Stomach (tissue), 9 donors: Measurements from ENCODE around the gene ATP6V0B. TPM values are rescaled to one million over a fixed set of nuclear protein-coding genes. Genes with fewer than 3 reads are reported as not detected.

Experiments used
- DNase-seq, 2 donors: peaks; one replicate each; pipeline versions ENCODE4 v3.0.0 to v3.0.0-alpha.2; 2013 to 2019
- H3K27ac ChIP-seq, 5 donors: fragments of 200-600 bp in 4 of 5; sonication (generic) in 4 of 5; one replicate each; pipeline ENCODE4 v1.5.1; 2013 to 2019; ENCODE audit warnings: mild to moderate bottlenecking in 1 of 5, moderate library complexity in 1 of 5
- H3K27me3 ChIP-seq, 3 donors: fragments of 200-600 bp; sonication (generic); one replicate each; pipeline ENCODE4 v1.5.1; 2017 to 2019; ENCODE audit warnings: mixed run types in 1 of 3
- H3K36me3 ChIP-seq, 4 donors: fragments of 200-600 bp; sonication (generic); 1 replicate in 3 of 4; 2 replicates in 1 of 4; pipeline ENCODE4 v1.5.1; 2016 to 2019
- H3K4me1 ChIP-seq, 4 donors: fragments of 200-600 bp; sonication (generic); one replicate each; pipeline ENCODE4 v1.5.1; 2016 to 2019
- H3K4me3 ChIP-seq, 4 donors: fragments of 200-600 bp; sonication (generic) in 3 of 4; one replicate each; pipeline ENCODE4 v1.5.1; 2016 to 2019; ENCODE audit warnings: mild to moderate bottlenecking in 1 of 4
- H3K9me3 ChIP-seq, 4 donors: fragments of 200-600 bp; sonication (generic); one replicate each; pipeline ENCODE4 v1.5.1; 2016 to 2019
- CTCF ChIP-seq, 7 experiments: fragments of 450-650 bp in 4 of 7; fragments of 200-600 bp in 3 of 7; sonication (generic) in 3 of 7; IDR thresholded peaks; one replicate each; pipeline ENCODE4 v1.5.1; 2016 to 2019; ENCODE audit warnings: antibody characterized with exemption in 7 of 7, control low read depth in 2 of 7, mild to moderate bottlenecking in 1 of 7
- EP300 ChIP-seq: sonication (generic); formaldehyde crosslinking; IDR thresholded peaks from one replicate; pipeline ENCODE4 v1.6.1; 2017; ENCODE audit warnings: antibody characterized with exemption
- POLR2A ChIP-seq, 4 donors: fragments of 450-650 bp; IDR thresholded peaks; one replicate each; pipeline ENCODE4 v1.6.1; 2016; ENCODE audit warnings: antibody characterized with exemption in 4 of 4, control low read depth in 2 of 4, mild to moderate bottlenecking in 1 of 4, moderate library complexity in 1 of 4
- POLR2AphosphoS5 ChIP-seq, 3 donors: sonication (generic); formaldehyde crosslinking; IDR thresholded peaks; one replicate each; pipeline ENCODE4 v1.6.1; 2016; ENCODE audit warnings: antibody characterized with exemption in 3 of 3
- WGBS, 5 donors: extraction: QIAGEN DNeasy Blood & Tissue Kit in 3 of 5; methylation state at CpG; one replicate each; pipeline versions ENCODE4 v1.1.5 to v1.1.7; 2013 to 2018; 5-methylcytosine and 5-hydroxymethylcytosine counted together
- intact Hi-C: fragments of 100-400 bp; cut with DNase I; formaldehyde crosslinking; loops from one replicate; pipeline ENCODE4 v1.15.1; 2023; ENCODE audit warnings: low total_unique reads
- polyA plus RNA-seq, 3 donors: library from polyadenylated mRNA; stranded (reverse); fragments of 200-250 nt; gene quantifications; one replicate each; pipeline ENCODE4 v1.2.3, GENCODE V29; 2013
- total RNA-seq, 5 donors: library from RNA; depleted of rRNA; stranded (reverse); fragments of >200 nt; gene quantifications; one replicate each; pipeline versions ENCODE4 v1.1.0 to v1.2.3, GENCODE V29; 2014 to 2016
- donor health status: healthy with polysubstance abuse.
- donor health status: Bipolar disorder and iron deficiency.
- donor health status: healthy.

The ATP6V0B gene
- total and polyA plus RNA-seq, 8 donors: 32.1 to 188 (median 94.7) TPM

GRCh38 chr1:44008259-44008658, 33.5 kb downstream of the ATP6V0B start:
- intact Hi-C loops: no loop called here
- no peak overlapping the region for H3K27ac ChIP-seq
- 92 to 97% (median 94%) methylated on average over 12 of the region's 12 CpGs for WGBS, 5 donors

GRCh38 chr1:44010935-44011471, 36.2 kb downstream of the ATP6V0B start:
- Histone ChIP-seq H3K4me1 (peaks cover 0 to 5% (median under 1%) of the 10 kb centered on the region in 4 donors), H3K36me3 (peaks cover 0 to 14% (median 5%) of the 10 kb centered on the region in 4 donors), H3K27me3 (no peaks in the 10 kb centered on the region), H3K9me3 (no peaks in the 10 kb centered on the region), H3K27ac (no peak overlapping the region), H3K4me3 (no peak overlapping the region)
- TF ChIP-seq CTCF (IDR thresholded peaks at IDR 0.05) (no peak), POLR2AphosphoS5 (IDR thresholded peaks at IDR 0.05) (no peak), EP300 (no peak), POLR2A (IDR thresholded peaks at IDR 0.05) (no peak)
- DNase-seq: no peak
- WGBS, 5 donors: 76 to 90% (median 86%) methylated on average over 9 to 11 of the region's 11 CpGs
- intact Hi-C loops: no loop called here

More at GRCh38 chr1:44008259-44008658, 33.5 kb downstream of the ATP6V0B start:
- Histone ChIP-seq H3K36me3 (peaks cover 0 to 14% (median 5%) of the 10 kb centered on the region in 4 donors), H3K4me3 (no peak overlapping the region), H3K9me3 (no peaks in the 10 kb centered on the region), H3K4me1 (peaks cover 0 to 5% (median 5%) of the 10 kb centered on the region in 4 donors), H3K27me3 (no peaks in the 10 kb centered on the region)
- TF ChIP-seq POLR2A (IDR thresholded peaks at IDR 0.05) (no peak), CTCF (IDR thresholded peaks at IDR 0.05) (no peak), POLR2AphosphoS5 (IDR thresholded peaks at IDR 0.05) (no peak), EP300 (no peak)
- no peak for DNase-seq

DNA sequence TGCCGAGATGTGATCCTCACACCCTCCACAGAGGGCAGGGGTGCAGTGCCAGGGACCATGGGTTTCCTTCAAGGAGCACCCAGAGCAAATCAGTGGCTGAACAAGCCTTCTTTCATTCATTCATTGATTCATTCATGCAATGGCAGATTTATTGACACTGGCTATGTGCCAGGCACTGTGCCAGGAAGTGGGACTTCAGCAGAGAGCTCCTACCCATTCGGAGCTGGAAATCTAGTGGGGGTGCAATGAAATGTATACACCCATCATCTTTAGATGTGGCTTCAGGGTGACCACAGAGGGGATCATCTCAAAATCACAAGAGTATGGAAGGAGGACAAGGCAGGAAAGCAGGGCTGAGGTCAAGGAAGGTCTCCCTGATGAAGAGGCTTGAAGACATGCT, 37.6 kb downstream of the ATP6V0B start:
- WGBS, 5 donors: 24 to 67% (median 55%) methylated on average over 1 to 2 of the region's 2 CpGs
- no peak for TF ChIP-seq EP300
- no peak for TF ChIP-seq CTCF (IDR thresholded peaks at IDR 0.05)
- no peak for TF ChIP-seq POLR2A (IDR thresholded peaks at IDR 0.05)
- intact Hi-C loops: no loop called here
- H3K4me1 ChIP-seq: peaks cover 0 to 4% (median 0%) of the 10 kb centered on the region in 4 donors
- no peak overlapping the region for H3K27ac ChIP-seq
- H3K4me3 ChIP-seq: no peak overlapping the region
- H3K27me3 ChIP-seq: no peaks in the 10 kb centered on the region
- peaks cover 0 to 14% (median 5%) of the 10 kb centered on the region in 4 donors for H3K36me3 ChIP-seq
- no peak for DNase-seq
- H3K9me3 ChIP-seq: no peaks in the 10 kb centered on the region

DNA sequence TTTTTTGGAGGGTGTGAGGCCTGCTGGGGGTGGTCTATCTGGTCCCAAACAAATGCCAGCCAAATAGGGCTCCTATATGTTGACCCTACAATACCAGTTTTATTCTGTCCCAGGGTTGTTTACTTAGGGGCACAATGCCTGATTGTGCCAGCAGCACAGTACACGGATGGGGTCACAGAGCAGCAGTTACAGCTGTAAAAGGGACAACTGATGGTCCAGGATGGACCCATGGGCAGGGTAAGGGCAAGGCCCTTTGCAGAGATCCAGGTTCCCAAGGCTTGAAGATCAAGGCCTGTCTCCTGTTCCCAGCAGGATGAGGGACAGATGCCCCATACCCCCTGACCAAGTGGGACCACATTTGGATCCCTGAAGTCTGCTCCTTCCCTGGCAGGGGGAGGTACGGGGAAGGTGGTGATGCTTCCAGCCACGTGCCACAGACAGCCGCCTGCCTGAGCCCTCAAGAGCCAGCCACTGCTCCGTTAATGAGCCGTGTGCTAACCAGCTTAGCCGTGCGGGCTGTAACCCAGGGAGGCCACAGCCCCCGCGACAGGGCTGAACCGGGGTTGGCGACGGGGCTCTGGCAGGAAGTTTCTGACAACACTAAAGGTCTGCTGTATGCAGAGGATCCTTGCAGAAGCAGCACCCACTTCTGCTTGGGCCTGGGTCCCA, 38.3 kb downstream of the ATP6V0B start:
- peaks cover 0 to 4% (median 0%) of the 10 kb centered on the region in 4 donors for H3K4me1 ChIP-seq
- H3K27ac ChIP-seq: no peak overlapping the region
- peaks cover 0 to 20% (median 5%) of the 10 kb centered on the region in 4 donors for H3K36me3 ChIP-seq
- no peaks in the 10 kb centered on the region for H3K9me3 ChIP-seq
- peak in 1 of 2 donors; percentile 61 for DNase-seq
- 62 to 84% (median 72%) methylated on average over 13 of the region's 13 CpGs for WGBS, 5 donors
- no peak overlapping the region for H3K4me3 ChIP-seq
- H3K27me3 ChIP-seq: no peaks in the 10 kb centered on the region
- TF ChIP-seq EP300 (no peak), POLR2A (IDR thresholded peaks at IDR 0.05) (no peak), CTCF (IDR thresholded peaks at IDR 0.05) (no peak), POLR2AphosphoS5 (IDR thresholded peaks at IDR 0.05) (no peak)
- intact Hi-C loops: no loop called here
